GM10248 (cell line): ENCODE results near the gene SLC27A4.
A peak's percentile ranks its signal among the peaks of the same experiment; 100 is the strongest.

ENCODE experiments used
- CTCF ChIA-PET: fragments of 300-600 bp; sonication (Branson Sonifier 250); formaldehyde crosslinking; extraction: SDS; loops from one replicate; lab custom pipeline; 2021; ENCODE audit warnings: antibody characterized with exemption; lab: Yijun Ruan, JAX
- POLR2A ChIA-PET: fragments of 350-650 bp; sonication (Branson Sonifier 250); formaldehyde crosslinking; extraction: SDS; loops from one replicate; lab custom pipeline; 2020; ENCODE audit warnings: antibody characterized with exemption; lab: Yijun Ruan, JAX
- DNase-seq: peaks from one replicate; pipeline ENCODE4 v3.0.0; 2012; ENCODE audit errors: extremely low spot score
- TF ChIP-seq, protein P1 (sequence below): IDR thresholded peaks from 2 replicates; pipeline ENCODE4 v1.5.1; 2012; ENCODE audit warnings: mild to moderate bottlenecking, low read depth; ENCODE audit errors: extremely low read depth, missing control alignments, control extremely low read depth

The SLC27A4 gene

DNA sequence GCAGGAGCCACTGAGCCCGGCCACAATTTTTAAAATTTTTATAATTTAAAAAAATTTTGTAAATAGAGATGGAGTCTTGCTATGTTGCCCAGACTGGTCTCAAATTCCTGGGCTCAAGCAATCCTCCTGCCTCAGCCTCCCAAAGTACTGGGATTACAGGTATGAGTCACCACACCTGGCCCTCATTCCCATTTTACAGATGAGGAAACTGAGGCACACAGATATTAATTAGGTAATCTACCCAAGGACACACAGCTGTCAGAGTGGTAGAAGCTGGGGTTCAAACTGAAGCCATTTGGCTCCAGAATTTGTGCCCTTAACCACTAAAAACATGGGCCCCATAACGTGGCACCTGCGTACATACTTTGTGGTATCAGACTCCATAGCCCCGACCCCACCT is 25.6 kb upstream of the SLC27A4 start:
- DNase-seq: no peak
- CTCF ChIA-PET: interaction anchor here (1.1 to 2.2 kb wide), 3 partner anchors 19 to 27 kb away, joined by 3 to 8 read pairs (median 5); no protein-coding TSS in a partner anchor
- POLR2A ChIA-PET: interaction anchor here (0.6 kb wide), 1 partner anchor 13 kb away, joined by 5 read pairs; no protein-coding TSS in a partner anchor
- TF ChIP-seq, protein P1, sequence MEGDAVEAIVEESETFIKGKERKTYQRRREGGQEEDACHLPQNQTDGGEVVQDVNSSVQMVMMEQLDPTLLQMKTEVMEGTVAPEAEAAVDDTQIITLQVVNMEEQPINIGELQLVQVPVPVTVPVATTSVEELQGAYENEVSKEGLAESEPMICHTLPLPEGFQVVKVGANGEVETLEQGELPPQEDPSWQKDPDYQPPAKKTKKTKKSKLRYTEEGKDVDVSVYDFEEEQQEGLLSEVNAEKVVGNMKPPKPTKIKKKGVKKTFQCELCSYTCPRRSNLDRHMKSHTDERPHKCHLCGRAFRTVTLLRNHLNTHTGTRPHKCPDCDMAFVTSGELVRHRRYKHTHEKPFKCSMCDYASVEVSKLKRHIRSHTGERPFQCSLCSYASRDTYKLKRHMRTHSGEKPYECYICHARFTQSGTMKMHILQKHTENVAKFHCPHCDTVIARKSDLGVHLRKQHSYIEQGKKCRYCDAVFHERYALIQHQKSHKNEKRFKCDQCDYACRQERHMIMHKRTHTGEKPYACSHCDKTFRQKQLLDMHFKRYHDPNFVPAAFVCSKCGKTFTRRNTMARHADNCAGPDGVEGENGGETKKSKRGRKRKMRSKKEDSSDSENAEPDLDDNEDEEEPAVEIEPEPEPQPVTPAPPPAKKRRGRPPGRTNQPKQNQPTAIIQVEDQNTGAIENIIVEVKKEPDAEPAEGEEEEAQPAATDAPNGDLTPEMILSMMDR: no peak

DNA sequence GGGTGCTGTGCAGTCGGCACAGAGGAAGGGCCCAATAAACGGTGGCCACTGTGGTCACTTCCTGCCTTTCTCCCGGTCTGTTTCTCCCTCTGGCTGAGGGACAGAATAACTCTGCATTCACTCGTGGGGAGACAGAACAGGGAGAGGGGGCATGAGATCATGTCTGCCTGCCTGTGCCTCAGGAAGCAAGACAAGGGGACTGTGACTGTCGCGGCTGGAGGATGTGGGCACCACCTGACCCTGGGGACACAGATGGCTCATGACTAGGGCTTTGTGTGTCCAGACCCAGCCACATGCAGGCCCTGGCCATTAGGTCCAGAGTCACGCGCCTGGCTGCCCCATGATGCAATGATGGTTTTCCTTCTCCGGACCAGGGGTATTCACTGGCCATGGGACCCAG is 23.9 kb upstream of the SLC27A4 start:
- TF ChIP-seq, protein P1: no peak
- no peak for DNase-seq
- ChIA-PET POLR2A (no interaction called here), CTCF (interaction anchor here (1.8 to 2.3 kb wide), 3 partner anchors 12 to 46 kb away, joined by 5 to 7 read pairs (median 6); no protein-coding TSS in a partner anchor)

DNA sequence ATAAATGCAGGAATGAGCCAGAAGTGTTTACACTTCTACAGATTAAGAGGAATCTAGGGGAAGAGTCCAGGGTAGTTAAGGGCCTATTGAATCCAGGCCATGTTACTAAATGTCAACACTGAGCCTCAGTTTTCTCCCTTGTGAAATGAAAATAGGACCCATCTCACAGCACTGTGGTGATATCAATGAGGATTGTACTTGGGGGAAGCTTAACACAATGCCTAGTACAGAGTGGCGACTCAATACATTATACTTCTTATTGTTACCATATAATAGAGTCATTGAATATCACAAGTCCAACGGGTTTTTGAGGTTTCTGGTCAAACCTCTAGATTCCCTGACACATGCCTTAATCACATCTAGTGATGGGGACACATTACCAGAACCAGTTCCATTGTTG is 22.7 kb upstream of the SLC27A4 start:
- no peak for DNase-seq
- TF ChIP-seq, protein P1: no peak
- POLR2A ChIA-PET: no interaction called here
- CTCF ChIA-PET: interaction anchor here (1.2 to 2.3 kb wide), 3 partner anchors 13 to 44 kb away, joined by 3 to 7 read pairs (median 6); no protein-coding TSS in a partner anchor

DNA sequence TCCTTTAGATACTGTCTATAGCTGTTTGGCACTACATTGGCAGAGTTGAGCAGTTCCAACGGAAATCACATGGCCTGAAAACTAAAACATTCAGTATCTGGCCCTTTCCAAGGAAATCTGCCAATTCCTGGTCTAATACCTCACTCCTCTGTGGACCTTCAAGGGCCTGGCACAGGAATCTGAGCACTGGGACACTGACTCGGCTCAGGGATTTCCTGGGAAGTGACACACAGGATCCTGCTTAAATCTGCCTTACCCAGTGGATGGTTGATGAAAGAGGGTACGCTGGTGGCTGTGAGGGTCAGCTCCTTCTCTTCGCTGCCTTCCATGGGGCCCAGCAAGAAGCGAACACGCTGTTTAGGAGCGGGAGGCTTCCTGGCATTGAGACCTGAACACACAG is 19.0 kb upstream of the SLC27A4 start:
- POLR2A ChIA-PET: interaction anchor here (0.9 kb wide), 1 partner anchor 45 kb away, joined by 3 read pairs; the partner anchor contains the start of genes GOLGA2 and SWI5
- CTCF ChIA-PET: interaction anchor here (0.8 to 1.5 kb wide), 6 partner anchors 9 to 196 kb away, joined by 3 to 5 read pairs (median 4); no protein-coding TSS in a partner anchor
- TF ChIP-seq, protein P1: no peak
- no peak for DNase-seq

DNA sequence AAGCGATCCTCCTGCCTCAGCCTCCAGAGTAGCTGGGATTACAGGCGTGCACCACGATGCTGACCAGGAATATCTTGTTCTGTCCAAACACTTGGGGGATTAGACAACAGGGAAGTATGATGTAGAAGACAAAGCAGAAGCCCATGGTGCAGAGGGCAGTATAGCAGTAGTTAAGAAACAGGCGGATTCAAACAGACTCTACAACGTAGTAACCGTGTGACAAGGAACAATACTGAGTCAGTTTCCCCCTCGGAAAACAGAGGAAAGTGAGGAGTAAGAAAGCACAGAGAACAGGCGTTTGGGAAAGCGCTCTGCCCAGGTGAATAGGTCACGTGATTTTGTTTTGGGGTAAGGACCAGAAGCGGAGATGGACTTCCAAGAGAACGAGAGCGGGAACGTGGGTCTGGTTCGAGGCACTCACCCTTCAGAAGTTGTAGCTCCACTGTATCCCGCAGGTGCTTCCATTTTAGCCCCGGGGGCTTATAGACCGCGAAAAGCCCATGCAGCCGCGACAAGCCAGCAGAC is 18.4 kb upstream of the SLC27A4 start:
- TF ChIP-seq, protein P1: no peak
- ChIA-PET CTCF (interaction anchor here (1.0 to 1.5 kb wide), 5 partner anchors 8 to 197 kb away, joined by 3 to 5 read pairs (median 4); no protein-coding TSS in a partner anchor), POLR2A (interaction anchor here (0.9 kb wide), 1 partner anchor 46 kb away, joined by 3 read pairs; the partner anchor contains the start of genes GOLGA2 and SWI5)
- no peak for DNase-seq

DNA sequence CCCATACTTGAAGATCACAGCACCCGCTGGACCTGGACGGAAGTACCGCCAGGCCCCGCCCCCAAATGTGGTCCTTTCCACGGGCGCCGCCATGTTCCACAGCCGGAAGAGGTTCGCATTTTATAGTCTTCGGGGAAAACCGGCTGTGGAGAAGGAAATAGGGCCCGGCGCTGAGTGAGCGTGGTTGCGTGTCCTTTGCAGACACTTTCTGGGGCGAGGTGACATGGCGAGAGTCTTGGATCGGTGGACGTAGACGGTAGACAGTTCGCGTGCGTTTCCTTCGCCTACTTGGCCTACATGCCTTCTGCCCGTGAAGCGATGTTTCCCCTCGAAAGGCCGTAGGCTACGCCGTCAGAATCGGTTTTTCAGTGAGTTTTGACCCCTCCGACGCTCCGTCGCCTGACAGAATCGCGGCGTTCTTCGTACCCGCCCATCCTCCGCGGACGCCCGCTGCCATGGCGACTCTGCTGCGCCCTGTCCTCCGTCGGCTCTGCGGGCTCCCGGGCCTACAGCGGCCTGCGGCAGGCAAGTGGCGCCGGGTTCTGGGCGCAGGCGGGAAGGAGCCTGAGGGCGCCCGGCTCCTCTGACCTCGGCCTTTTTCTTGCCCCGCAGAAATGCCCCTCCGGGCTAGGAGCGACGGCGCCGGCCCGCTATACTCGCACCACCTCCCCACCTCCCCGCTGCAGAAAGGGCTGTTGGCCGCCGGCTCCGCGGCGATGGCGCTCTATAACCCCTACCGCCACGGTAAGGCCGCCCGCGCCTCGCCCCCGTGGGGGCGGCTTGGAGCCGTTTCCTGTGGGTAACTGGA is 17.7 kb upstream of the SLC27A4 start, which contains the start of the genes COQ4 and TRUB2:
TSS of gene COQ4 (plus strand) at position 436 of the 808 bp plus-strand sequence. CDS start at position 456, 20 bp downstream.
TSS of gene TRUB2 (minus strand) at position 44 of the 808 bp plus-strand sequence. CDS start at position 5, 39 bp downstream.
- DNase-seq: peak; percentile 96
- TF ChIP-seq, protein P1: no peak
- ChIA-PET CTCF (interaction anchor here (1.3 to 1.5 kb wide), 2 partner anchors 14 to 40 kb away, joined by 3 to 4 read pairs; no protein-coding TSS in a partner anchor), POLR2A (no interaction called here)
